GM21825 (cell line): ENCODE measurements around the gene TRIM36.

ENCODE experiments used
- ATAC-seq: cut with Tn5 transposase; IDR thresholded peaks from one replicate; pipeline ENCODE4 v1.9.1; 2021; ENCODE audit warnings: mild to moderate bottlenecking, moderate library complexity; ENCODE audit not compliant: unreplicated experiment

Gene TRIM36

DNA sequence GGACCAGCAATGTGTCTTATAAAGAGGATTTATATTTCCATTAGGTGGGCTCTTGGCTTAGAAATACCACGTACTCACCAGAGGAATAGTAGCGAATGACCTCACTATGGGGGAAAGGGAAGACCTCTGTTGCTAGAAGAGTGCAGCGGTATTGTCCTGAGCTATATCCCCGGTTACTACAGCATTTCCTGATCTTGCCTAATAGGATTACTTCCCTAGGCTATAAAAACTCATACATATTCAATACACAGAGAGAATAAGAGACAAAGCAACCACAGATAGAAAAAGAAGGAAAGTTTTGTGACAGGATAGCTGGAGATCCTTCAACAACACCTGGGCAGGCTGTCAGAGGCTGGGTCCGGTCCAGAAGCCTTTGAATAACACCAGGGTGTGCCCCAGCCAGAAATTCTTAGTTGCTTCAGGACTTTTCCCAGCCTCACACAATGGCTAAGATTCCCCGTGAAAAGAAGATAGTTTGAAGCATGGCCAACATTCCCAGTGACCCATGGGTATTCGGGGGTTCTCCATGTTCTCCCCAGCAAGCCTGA, 85.4 kb downstream of the TRIM36 start:
- no peak for ATAC-seq

DNA sequence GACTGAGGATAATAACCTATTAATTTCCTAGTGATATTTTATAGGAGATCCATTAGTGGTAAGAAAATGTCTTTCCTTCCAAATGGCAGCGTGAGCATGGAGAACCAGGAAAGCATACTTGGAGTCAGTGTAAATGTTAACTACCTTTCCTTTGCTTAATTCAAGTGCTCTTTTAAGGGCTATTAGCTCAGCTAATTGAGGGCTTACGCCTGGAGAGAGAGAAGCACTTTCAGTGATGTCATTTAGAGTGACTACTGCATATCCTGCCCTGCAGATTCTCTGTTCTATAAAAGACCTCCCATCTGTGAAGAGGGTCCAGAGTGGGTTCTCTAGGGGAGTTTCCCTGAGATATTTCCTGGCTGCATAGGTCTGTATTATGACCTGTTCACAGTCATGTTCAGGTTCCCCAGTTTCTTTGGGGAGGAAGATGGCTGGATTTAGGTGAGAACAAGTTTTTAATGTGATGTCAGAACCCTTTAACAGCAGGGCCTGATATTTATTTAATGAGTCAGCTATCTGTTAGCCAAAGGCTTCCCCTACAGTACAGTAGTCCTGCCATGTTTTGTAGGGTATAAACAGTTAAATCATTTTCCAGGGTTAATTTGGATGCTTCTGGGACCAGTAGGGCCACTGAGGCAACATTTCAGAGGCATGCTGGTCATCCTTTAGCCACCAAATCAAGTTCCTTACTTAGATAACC, 89.6 kb downstream of the TRIM36 start:
- ATAC-seq: no peak
